Smooth muscle cell of the brain vasculature (primary cell): ENCODE results near the gene ZC3HAV1L.
"Not testable (repeated sequence)": the region's sequence is repeated elsewhere in the genome, so short reads cannot be mapped to it uniquely, and the experiment has no call there.

Experiments used
- DNase-seq: peaks from one replicate; pipeline ENCODE4 v3.0.0-alpha.2; 2012; ENCODE audit warnings: low read depth, low spot score

ZC3HAV1L gene

DNA sequence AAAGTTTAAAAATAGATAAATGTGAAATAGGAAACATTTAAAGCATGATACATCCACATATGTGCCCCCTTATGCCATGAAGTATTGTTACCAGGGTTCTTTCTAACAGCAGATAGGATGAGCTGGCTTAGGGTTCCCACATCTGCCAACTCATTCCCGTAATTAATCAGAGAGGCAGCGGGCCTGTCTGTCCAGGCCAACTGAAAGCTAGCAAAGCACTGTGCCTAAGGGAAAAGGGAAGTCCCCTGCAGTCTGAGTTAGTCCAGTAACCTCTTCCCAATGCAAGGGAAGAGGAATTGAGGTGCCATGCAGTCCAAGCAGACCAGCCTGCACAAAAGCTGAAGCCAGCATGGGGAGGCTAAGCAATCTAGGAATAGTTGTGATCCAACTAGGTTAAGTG lies 18.3 kb upstream of the ZC3HAV1L start:
- no peak for DNase-seq

DNA sequence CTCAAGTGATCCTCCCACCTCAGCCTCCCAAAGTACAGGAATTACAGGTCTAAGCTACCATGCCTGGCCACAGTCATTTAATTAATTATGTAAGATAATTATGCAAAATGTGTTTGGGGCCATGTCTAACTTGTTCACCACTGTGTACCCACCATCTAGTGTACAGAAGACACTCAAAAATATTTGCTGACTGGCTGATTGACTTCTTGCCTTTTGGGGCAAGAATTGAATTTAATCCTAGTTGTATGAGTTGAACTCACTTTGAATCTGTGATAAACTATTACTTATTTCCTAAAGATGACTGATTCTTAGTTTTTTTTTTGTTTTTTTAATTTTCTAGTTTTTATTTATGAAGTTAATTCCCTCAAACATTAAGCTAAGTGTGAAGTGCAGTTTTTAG lies 15.8 kb upstream of the ZC3HAV1L start:
- no peak for DNase-seq

DNA sequence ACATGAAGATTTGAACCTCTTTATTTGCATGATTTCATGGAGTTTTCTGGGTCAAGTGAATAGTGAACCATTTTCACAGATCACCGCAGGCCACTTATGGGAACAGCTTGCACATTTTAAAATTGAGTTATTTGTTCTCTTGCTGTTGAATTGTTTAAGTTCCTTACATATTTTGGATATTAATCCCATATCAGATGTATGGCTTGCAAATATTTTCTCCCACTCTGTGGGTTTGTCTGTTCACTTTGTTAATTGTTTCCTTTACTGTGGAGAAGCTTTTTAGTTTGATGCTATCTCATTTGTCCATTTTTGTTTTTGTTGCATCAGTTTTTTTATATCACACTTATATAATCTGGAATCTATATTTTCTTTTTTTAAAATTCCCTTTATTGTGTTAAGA lies 14.1 kb upstream of the ZC3HAV1L start:
- DNase-seq: no peak

DNA sequence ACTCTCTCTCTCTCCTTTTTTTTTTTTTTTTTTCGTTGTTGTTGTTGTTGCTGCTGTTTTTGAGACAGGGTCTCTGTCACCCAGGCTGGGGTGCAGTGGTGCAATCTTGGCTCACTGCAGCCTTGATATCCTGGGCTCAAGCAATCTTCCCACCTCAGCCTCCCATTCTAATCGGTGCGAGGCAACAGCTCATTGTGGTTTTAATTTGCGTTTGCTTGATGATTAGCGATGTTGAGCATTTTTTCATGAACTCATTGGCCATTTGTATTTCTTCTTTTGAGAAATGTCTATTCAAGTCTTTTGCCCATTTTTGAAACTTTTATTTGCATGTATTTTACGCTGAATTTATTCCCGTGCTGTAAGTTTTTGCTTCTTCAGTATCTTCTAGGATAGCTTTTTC lies 13.3 kb upstream of the ZC3HAV1L start:
- DNase-seq: no peak

DNA sequence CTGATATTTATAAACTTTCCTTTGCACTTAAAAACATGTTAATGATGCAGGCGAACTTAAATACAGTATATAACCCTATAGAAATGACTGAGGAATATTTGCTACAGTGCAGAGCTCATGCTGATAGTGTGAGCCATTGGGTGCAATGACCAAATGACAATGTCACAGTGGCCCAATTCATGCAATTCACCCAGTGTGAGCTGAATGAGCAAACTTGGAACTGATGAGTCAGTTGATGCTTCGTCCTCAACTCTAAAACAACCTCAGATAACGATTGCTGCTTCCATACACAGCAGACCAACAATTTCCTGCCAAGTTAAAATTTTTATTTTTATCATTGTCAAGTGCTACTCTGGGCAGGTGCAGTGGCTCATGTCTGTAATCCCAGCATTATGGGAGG lies 12.1 kb upstream of the ZC3HAV1L start:
- no peak for DNase-seq

DNA sequence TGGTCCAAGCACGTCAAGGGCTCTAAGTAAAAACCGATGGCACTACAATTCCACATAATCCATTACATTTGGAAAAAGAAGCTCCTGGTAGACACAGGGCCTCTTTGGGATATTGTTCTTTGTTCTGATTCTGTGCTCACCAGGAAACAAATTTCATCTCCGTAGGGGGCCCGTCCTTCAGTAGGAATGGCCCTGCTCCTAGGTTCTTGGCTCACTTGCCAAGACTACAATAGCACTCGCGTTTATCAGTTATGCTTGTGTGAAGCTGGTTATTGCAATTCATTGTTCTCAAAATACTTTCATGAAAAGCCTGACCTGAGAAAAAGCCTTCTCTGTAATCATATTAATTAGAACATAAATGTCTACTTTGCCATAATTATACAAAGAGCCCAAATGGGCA lies 10.3 kb upstream of the ZC3HAV1L start:
- DNase-seq: no peak

DNA sequence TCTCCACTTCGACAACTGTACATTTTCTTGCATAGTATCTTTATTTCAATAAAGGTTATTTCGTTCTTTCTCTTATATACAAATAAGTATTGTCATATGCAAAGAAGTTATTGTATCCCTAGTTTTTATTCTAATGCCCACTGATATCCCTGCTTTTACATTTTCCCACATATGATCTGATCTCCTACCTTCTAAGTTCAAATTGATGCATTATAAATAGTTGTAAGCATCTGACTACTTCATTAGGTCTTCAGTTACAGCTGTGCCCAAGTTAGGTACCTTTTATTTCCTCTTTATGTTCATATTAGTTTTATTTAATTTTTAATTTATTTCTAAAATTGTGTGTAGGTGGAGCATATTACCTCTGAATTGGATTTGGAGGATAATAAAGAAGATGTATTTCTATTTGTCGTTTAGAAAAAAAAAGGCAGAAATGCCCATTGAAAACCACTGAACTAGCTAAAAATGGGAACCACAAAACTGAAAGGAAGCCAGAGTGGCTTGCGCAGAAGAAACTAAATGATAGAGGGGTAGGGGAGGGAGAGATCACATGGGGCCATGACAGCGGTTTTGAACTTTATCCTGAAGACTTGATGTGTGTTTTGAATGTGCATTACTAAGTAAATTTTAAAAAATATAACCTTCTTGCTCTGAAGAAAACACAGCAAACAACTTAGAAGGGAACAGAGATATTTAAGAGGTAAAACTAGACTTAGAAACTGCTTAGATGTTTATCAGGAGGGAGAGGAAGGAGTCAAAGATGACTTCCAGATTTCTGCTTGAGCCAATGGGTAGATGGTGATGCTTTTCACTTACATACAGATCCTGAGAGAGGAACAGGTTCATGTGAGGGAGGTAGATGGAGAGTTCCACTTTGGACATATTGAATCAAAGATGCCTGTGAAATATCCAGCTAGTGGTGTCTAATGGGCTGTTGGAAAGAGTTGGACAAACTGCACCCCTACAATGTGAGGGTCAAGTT lies 9.3 kb upstream of the ZC3HAV1L start:
- DNase-seq: no peak

DNA sequence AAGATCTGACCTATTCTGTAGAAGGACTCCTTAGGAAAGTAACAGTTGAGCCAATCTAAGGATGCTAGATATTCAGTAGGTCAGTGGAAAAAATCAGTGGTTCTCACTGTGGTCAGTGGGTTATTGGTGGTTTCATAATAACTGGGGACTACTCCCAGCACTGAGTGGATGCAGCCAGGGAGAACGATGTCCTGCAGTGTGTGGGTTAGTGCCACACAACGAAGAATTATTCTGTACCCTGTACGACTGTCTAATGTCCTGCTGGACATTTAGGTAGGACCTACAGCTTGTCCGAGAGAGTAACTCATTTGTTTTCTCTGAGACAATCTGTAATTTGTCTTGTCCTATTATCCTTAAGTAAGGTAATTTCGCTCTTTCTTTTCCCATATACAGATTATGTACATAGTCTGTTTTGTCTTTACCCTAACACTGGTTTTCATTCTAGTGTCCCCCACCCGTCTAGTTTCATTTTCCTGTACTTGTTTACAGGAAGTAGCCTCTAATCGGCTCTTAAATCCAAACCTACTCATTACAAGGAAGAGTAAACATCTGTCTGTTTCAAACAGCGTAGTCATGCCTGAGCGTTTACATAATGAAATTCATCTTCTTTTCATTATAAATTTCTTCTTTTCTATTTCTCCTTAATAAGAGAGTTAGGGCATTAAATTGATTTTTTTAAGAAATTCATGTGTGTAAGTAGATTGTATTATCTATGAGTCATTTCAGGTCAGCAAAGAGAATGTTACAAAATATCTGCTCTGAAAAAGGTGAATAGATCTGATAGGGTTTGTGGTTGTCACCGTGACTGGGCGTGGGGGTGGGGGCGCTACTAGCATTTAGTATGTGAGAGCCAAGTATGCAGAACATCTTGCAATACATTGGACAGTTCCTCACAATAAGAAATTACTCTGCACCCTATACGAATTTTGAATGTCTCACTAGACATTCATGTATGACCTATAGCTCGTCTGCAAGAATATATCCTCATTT lies 8.3 kb upstream of the ZC3HAV1L start:
- no peak for DNase-seq

DNA sequence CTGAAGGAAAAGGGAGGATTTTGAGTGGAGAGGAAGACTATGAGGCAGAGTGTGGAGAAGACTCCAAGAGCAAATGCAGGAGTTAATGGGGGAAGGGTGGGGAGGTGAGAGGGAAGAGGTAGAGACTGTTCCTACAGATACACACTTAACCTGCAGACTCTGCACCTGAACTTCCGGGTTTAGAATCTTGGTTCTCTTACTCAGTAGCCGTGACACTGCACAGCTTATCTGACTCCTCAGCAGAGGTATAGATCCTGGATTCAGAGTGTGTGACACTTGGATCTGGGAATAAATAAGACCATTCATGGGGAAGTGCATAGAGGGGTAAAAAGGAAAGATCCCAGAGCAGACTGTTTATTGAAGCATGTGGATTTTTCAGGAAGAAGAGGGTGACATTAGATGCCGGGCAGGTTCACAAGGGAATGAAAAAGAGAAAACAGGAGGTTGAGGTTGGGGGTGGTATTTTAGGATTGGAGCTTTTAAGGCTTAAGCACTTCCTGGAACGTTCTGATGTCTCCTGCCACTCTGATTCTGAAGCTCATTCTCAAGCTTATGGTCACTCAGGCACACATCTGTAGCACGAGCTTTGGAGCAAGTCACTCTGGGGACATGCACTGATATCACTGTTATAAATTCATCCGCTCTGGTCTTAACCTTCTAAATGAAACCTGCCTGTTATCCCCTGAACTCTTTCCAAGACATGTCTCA lies 5.7 kb upstream of the ZC3HAV1L start:
- DNase-seq: no peak

DNA sequence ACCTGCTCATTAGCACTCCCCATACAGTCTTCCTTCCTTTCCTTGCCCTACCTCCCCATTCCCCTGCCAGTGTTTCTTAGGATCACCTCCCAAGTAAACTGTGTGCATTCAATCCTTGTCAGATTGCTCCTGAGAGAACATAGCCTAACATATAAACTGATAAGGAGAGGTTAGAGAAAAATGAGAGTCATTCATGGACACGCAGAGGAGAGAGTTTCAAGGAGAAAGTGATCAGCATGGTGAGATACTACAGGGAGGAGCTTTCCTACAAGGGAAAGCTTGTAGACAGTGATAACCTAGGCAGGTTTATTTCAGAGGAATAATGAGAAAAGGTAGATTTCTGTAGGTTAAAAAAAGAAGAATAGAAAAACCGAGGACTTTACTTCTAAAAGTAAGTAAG lies 2.8 kb upstream of the ZC3HAV1L start:
- no peak for DNase-seq

DNA sequence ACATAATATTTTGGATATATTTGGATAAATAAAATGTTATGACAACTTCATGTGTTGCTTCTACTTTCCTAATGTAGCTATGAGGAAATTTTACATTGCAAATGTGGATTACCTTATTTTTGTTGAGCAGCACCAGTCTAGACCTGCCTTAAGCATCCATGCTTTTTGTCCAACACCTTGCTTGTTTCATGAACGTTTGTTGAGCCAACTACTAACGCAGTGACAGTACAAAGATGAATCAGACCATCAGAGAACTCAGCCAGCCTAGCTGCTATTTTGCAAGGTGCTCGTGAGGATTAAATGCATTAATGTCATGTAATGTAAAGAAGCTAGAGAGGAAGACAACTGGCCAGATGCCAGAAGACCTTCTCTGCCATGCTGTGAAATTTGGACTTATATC lies 1.1 kb upstream of the ZC3HAV1L start:
- no peak for DNase-seq

DNA sequence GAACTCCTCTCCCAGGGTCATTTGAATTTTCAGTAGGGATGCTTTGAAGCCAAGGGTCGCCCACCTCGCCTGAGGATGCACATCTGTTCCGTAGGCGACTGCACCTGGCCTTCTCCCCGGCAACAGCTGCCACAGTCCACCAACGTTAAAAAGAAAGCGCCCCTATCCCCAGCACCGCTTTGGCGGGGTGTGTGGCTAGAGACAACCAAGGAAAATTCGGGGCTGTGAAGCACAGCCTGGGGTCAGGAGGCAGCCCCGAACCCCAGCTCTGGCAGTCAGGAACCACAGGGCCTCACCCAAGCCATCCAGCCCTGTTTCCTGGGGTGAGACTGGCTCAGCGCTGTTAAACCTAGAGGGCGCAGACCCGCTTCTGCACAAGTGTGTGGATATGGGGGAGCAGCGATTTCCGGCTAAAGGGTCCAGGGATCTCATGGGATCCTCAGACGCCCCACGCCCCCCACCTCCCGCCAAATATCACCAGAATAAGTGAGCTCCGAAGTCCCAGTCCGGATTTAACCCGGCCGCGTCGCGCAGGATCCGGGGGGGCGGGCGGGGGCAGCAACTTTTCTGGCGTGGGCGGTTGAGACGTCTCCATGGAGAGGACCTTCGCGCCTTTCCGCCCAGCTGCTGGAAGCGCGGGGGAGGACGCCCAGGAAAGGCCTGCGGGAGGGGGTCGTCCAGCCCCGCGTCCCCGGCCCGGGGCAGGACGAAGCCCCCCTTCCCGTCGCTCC lies 822 bp downstream of the ZC3HAV1L start:
- no peak for DNase-seq

DNA sequence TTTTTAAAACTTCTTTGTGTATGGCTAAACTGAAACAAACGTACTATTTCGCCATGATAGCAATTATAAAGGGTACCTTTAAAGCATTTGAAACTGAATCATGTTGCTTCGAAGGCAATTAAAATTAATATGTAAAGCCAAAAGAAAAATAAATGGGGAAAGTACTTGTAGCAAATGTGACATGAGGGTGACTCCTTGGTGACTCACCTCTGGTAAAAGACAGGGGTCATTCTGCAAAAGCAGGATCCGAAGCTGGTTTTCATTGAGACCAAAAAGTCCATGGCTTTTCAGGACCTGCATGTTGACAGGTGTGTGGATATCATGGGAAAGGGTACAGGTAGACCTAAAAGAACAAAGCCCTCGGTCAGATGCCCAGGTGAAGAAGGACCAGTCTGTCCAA lies 1.5 kb downstream of the ZC3HAV1L start:
- DNase-seq: no peak

DNA sequence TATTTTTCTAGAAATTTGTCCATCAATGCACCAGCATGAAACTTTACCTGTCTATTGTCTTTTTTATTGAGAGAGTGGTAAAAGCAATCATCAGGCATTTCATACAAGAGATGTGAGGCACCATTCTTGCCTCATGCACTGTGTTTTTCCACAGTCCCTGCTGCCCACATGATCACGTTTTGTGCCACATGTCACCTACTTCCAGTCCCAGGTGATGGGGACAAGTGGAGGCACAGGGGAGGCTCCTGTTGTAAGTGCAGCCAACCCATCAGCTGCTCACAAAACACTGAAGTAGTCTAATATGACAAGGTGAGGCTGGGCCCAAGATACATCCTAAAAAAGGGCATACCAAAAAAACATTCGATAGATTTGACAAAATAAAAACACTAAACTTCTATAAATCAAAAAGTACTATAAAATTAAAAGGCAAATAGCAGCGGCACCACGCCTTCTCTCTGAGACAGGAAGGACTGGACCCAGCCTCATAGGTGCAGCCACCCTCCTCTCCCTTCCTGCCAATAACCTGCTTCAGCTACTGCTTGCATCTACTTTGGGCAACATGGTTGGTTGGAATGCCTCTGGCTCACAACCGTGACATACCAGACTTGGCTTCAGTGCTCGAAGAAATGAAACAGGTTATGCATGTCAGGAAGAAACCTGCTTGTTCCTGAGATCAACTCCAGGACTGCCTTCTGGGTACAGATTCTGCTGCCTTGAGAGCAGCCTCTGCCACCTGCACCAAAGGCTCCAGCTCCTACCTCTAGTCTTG lies 2.3 kb downstream of the ZC3HAV1L start:
- DNase-seq: no peak

DNA sequence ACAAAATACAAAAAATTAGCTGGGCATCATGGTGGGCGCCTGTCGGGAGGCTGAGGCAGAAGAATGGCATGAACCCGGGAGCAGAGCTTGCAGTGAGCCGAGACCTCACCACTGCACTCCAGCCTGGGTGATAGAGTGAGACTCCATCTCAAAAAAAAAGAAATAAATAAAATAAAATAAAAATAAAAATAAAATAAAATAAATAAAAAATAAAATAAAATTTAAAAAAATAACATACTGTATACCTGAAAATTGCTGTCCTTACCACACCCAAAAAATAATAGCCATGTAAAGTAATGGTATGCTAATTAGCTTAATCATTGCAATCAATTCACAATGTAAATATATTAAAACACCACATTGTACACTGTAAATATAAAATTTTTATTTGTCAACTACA lies 3.4 kb downstream of the ZC3HAV1L start:
- no peak for DNase-seq

DNA sequence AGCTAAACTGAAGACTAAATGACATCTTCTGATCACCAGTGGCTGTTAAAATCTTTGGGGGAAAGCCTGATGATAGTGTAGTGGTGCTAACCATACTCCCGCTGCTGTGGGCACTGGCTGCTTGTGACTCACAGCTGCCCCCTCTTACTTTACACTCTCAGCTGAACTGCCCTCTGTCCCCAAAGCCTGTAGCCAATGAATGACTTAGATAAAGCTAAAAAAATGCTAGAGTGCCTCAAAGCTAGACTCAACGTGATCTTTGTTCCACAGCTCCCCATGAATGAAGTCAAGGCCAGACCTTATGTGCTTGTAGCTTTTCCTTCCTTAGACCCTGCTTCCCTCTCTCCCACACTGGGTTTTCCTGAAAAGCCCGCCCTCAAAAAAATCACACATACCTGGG lies 6.5 kb downstream of the ZC3HAV1L start:
- DNase-seq: no peak

DNA sequence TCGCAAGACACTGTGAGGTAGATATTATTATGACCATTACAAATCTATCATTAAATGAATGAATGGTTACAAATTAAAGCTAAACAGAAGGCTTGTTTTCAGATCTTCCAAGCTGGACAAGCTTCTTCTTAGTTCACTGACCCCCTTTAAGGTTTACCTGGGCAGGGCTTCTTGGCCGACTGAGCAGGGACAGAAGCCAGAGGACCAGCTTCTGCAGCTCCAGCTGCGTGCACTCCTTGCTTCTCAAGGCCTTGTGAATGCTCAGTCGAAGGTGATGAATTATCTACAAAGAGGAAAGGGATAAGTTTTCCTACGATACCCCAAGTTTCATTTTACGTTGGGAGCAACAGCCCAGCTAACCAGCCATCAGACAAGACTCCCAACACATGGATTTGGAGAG lies 9.3 kb downstream of the ZC3HAV1L start:
- DNase-seq: no peak

DNA sequence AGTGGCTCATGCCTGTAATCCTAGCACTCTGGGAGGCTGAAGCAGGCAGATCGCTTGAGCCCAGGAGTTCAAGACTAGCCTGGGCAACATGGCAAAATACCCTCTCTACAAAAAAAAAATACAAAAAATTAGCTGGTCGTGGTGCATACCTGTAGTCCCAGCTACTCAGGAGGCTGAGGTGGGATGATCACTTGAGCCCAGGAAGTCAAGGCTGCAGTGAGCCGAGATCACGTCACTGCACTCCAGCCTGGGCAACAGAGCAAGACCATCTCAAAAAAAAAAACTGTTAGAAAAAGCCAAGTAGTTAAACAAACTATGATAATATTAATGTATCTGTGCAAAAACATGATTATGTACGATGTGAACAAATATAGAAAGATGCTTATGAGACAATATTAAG lies 10.0 kb downstream of the ZC3HAV1L start:
- DNase-seq: not testable (repeated sequence)

DNA sequence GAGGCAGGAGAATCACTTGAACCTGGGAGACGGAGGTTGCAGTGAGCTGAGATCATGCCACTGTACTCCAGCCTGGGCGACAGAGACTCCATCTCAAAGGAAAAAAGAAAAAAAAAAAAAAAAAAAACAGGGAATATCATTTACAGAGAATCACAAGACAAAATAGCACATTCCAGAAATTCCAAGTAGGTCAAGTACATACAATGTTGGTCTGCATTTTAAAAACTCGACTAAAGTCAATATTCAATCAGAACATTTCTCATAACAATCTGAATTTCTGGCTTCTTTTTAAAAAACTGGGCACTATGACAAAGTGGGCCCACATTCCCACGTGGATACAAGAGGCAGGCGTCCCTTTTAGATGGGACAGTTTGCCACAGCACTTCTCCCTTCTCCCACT lies 12.8 kb downstream of the ZC3HAV1L start:
- DNase-seq: no peak

DNA sequence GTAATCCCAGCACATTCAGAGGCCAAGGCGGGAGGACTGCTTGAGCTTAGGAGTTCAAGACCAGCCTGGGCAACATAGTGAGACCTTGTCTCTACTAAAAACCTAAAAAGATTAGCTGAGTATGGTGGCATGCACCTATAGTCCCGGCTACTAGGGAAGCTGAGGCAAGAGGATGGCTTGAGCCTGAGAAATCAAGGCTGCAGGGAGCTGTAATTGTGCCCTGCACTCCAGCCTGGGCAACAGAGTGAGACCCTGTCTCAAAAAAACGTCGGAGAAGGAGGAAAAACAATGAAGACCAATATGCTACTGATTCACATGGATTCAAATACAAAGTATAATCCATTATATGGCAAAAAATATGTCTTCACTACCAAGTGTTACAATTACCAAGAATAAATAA lies 13.6 kb downstream of the ZC3HAV1L start:
- no peak for DNase-seq
